Testis (tissue), 3 donors: Measurements from ENCODE around the gene BICC1. TPM values are rescaled to one million over a fixed set of nuclear protein-coding genes. Genes with fewer than 3 reads are reported as not detected.

Experiments
- DNase-seq: peaks from one replicate; pipeline ENCODE4 v3.0.0-alpha.2; 2019
- H3K27ac ChIP-seq, 2 donors: fragments of 200-600 bp; sonication (generic); one replicate each; pipeline ENCODE4 v1.5.1; 2019
- H3K27me3 ChIP-seq: fragments of 200-600 bp; sonication (generic); one replicate; pipeline ENCODE4 v1.5.1; 2019
- H3K36me3 ChIP-seq: fragments of 200-600 bp; sonication (generic); one replicate; pipeline ENCODE4 v1.5.1; 2017; ENCODE audit warnings: low read depth; ENCODE audit errors: missing control alignments
- H3K4me1 ChIP-seq: fragments of 200-600 bp; sonication (generic); one replicate; pipeline ENCODE4 v1.5.1; 2019
- H3K4me3 ChIP-seq, 2 donors: fragments of 200-600 bp; sonication (generic); one replicate each; pipeline ENCODE4 v1.5.1; 2017 to 2019
- H3K9me3 ChIP-seq: fragments of 200-600 bp; sonication (generic); one replicate; pipeline ENCODE4 v1.5.1; 2017
- POLR2A ChIP-seq: fragments of 450-650 bp; IDR thresholded peaks from one replicate; pipeline ENCODE4 v1.6.1; 2017; ENCODE audit warnings: antibody characterized with exemption, mild to moderate bottlenecking, moderate library complexity
- WGBS, 2 donors: methylation state at CpG; one replicate each; pipeline ENCODE4 v1.1.5; 2018; 5-methylcytosine and 5-hydroxymethylcytosine counted together
- intact Hi-C: fragments of 100-400 bp; cut with DNase I; formaldehyde crosslinking; loops from one replicate; pipeline ENCODE4 v1.15.1; 2023; ENCODE audit warnings: low total_unique reads
- polyA plus RNA-seq: library from polyadenylated mRNA; stranded (reverse); fragments of 350-450 nt; fragmentation: Illumina TruSeq; extraction: RNeasy Lipid Tissue Mini Kit (QIAGEN cat#74804); gene quantifications from one replicate; pipeline ENCODE4 v1.2.3, GENCODE V29; 2014; ENCODE audit warnings: low read depth, low replicate concordance; ENCODE audit not compliant: insufficient read depth
- total RNA-seq, 2 donors: library from RNA; depleted of rRNA; stranded (reverse); fragments of >200 nt; gene quantifications; one replicate each; pipeline ENCODE4 v1.2.3, GENCODE V29; 2016
- TF ChIP-seq, protein P1 (sequence below), 3 experiments: fragments of 450-650 bp in 2 of 3; fragments of 200-600 bp in 1 of 3; sonication (generic) in 1 of 3; IDR thresholded peaks; one replicate each; pipeline ENCODE4 v1.5.1; 2016 to 2019; ENCODE audit warnings: antibody characterized with exemption in 3 of 3, mild to moderate bottlenecking in 2 of 3, moderate library complexity in 1 of 3

The BICC1 gene
- total and polyA plus RNA-seq, 3 donors from 2014 or later = 8.7 to 14.1 (median 10.0) TPM

GRCh38 chr10:58806323-58806722, 293.7 kb downstream of the BICC1 start:
- WGBS, 2 donors = 94 to 96% methylated on average over 1 of the region's 1 CpG
- no peak for DNase-seq
- Histone ChIP-seq H3K4me3 (no peak overlapping the region), H3K27me3 (no peaks in the 10 kb centered on the region), H3K9me3 (no peaks in the 10 kb centered on the region), H3K27ac (no peak overlapping the region), H3K4me1 (no peaks in the 10 kb centered on the region), H3K36me3 (no peaks in the 10 kb centered on the region)
- TF ChIP-seq POLR2A = no peak
- TF ChIP-seq, protein P1, sequence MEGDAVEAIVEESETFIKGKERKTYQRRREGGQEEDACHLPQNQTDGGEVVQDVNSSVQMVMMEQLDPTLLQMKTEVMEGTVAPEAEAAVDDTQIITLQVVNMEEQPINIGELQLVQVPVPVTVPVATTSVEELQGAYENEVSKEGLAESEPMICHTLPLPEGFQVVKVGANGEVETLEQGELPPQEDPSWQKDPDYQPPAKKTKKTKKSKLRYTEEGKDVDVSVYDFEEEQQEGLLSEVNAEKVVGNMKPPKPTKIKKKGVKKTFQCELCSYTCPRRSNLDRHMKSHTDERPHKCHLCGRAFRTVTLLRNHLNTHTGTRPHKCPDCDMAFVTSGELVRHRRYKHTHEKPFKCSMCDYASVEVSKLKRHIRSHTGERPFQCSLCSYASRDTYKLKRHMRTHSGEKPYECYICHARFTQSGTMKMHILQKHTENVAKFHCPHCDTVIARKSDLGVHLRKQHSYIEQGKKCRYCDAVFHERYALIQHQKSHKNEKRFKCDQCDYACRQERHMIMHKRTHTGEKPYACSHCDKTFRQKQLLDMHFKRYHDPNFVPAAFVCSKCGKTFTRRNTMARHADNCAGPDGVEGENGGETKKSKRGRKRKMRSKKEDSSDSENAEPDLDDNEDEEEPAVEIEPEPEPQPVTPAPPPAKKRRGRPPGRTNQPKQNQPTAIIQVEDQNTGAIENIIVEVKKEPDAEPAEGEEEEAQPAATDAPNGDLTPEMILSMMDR (IDR thresholded peaks at IDR 0.05) = no peak
- intact Hi-C loops = no loop called here

DNA sequence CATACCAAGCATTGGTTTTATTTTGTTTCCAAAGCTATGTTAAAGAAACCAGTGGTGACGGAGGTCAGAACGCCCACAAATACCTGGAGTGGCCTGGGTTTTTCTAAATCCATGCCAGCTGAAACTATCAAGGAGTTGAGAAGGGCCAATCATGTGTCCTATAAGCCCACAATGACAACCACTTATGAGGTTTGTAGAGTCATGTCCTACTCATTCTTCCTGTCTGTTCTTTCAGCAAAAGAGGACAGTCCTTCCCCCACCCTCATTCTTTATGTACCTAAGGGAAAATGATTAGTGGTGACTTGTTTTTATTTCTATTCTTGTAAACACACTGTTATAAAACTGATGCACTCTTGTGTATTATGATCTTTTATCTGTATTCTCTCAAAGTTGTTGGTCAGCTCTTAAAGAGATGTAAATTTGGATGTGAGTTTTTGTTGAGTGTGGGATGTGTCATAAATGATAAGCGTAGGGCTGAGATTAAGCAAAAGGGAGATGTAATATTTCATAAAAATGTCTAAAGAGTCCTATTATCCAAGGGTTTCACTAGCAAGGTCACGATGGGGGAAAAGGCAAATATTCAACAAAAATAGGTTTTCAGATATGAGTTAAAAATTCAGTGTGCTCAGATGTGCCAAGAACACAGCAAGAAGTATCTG, 294.4 kb downstream of the BICC1 start:
- Histone ChIP-seq H3K36me3 (no peaks in the 10 kb centered on the region), H3K4me1 (no peaks in the 10 kb centered on the region), H3K9me3 (no peaks in the 10 kb centered on the region), H3K4me3 (no peak overlapping the region), H3K27me3 (no peaks in the 10 kb centered on the region), H3K27ac (no peak overlapping the region)
- TF ChIP-seq, protein P1 (IDR thresholded peaks at IDR 0.05) = no peak
- TF ChIP-seq POLR2A = no peak
- 73 to 75% methylated on average over 4 of the region's 4 CpGs for WGBS, 2 donors
- DNase-seq = no peak
- intact Hi-C loops = no loop called here

DNA sequence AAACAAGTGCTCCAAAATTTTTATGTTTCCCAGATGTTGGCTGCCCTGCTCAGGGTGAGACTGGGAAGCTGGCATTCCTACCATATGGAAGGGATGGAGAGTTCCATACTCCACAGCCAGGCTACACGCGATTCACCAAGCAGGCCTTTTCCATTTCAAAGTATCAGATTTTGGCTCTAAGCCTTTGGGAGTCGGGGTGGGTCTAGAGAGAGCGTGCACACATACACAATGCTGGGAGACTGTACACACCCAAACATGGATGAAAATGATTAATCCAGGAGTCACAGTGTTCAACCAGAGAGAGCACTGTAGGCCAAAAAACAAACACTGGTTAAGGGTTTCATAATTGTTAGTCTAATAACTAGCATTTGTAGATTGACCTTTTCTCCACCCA, 295.0 kb downstream of the BICC1 start:
- TF ChIP-seq, protein P1 (IDR thresholded peaks at IDR 0.05) = no peak
- no peak for TF ChIP-seq POLR2A
- intact Hi-C loops = no loop called here
- H3K36me3 ChIP-seq = no peaks in the 10 kb centered on the region
- H3K9me3 ChIP-seq = no peaks in the 10 kb centered on the region
- no peaks in the 10 kb centered on the region for H3K27me3 ChIP-seq
- no peak overlapping the region for H3K4me3 ChIP-seq
- no peak overlapping the region for H3K27ac ChIP-seq
- DNase-seq = no peak
- no peaks in the 10 kb centered on the region for H3K4me1 ChIP-seq
- WGBS, 2 donors = 25 to 47% methylated on average over 3 to 4 of the region's 4 CpGs

- no peaks in the 10 kb centered on the region for H3K4me1 ChIP-seq
- intact Hi-C loops = no loop called here
- no peak for DNase-seq
- no peaks in the 10 kb centered on the region for H3K27me3 ChIP-seq
- H3K36me3 ChIP-seq = no peaks in the 10 kb centered on the region
- no peak overlapping the region for H3K27ac ChIP-seq
- TF ChIP-seq, protein P1 (IDR thresholded peaks at IDR 0.05) = no peak
- no peak for TF ChIP-seq POLR2A
- no peaks in the 10 kb centered on the region for H3K9me3 ChIP-seq
- WGBS, 2 donors = 74 to 89% methylated on average over 2 of the region's 2 CpGs
- H3K4me3 ChIP-seq = no peak overlapping the region
Observed at GRCh38 chr10:58810751-58811150, 298.1 kb downstream of the BICC1 start.

- Histone ChIP-seq H3K27me3 (no peaks in the 10 kb centered on the region), H3K4me1 (no peaks in the 10 kb centered on the region), H3K27ac (no peak overlapping the region), H3K4me3 (no peak overlapping the region), H3K36me3 (no peaks in the 10 kb centered on the region), H3K9me3 (no peaks in the 10 kb centered on the region)
- no peak for TF ChIP-seq POLR2A
- TF ChIP-seq, protein P1 (IDR thresholded peaks at IDR 0.05) = no peak
- 83 to 89% methylated on average over 8 of the region's 8 CpGs for WGBS, 2 donors
- DNase-seq = no peak
- intact Hi-C loops = no loop called here
Observed at GRCh38 chr10:58813573-58813972, 300.9 kb downstream of the BICC1 start.
